GM04504 (cell line): ENCODE measurements around the gene KLF7.

Experiments used
- DNase-seq: peaks from one replicate; pipeline ENCODE4 v3.0.0-alpha.2; 2012; ENCODE audit warnings: low read depth

KLF7 gene

DNA sequence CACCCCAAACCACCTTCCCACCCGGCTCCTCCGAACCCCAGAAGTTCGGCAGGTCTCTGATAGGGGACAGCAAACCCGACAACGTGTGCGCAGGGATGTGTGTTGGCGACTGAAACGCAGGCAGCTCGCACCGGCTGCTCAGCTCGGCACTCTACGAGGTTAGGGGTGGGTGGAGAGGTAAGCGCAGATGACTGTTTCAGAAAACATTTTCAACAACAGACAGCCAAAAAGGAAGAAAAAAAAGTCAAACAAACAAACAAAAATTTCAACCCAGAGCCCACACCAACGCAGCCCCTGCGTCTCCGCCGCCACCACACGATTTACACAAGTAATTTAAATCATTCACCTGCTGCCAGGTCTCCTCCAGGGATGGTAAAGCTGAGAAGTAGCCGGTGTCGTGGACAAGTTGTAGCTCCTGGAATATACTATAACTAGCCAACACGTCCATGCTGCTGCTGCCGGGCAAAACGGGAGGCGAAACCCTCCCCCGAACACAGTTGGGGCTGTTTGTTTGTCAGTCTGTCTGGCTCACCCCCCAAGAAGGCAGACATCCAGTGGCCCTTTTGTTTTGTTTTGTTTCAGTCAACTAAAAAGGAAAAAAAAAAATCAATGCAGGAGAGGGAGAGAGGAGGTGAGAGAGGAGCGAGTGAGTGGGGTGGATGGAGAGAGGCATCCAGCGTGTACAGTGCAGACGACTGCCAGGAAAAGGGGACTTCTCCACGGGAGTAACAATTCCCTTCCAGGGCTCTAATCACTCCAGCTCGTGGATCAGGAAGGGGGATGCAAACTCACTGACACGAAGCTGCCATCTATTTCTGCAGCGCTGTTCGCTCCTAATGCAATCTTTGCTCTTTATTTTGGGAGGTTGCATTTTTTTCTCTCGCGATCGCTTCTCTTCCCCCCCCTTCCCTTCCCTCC is at the start of gene KLF7:
TSS of gene KLF7 (minus strand) at position 828 of the 918 bp plus-strand sequence. CDS start at position 448, 380 bp downstream.
- no peak for DNase-seq

GRCh38 chr2:207215308-207215707 is 49.6 kb upstream of the KLF7 start:
- no peak for DNase-seq

DNA sequence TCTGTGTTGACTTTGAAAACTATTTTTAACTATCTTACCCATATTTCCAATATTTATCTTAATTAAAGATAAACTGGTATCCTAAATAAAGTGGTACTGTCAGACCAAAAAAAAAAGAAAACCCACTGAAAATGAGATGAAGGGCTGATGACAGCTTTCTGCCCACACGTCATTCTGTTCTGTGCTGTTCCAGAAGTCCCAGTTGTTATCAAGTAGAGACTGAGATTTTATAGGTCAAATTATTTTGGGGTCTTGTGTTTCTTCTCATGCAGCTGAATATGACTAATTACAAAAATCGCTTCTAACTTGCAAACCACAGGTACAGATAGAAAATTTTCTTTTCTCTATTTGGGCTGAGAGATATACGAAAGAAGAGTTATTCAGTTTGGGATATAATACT is 48.7 kb upstream of the KLF7 start:
- no peak for DNase-seq

DNA sequence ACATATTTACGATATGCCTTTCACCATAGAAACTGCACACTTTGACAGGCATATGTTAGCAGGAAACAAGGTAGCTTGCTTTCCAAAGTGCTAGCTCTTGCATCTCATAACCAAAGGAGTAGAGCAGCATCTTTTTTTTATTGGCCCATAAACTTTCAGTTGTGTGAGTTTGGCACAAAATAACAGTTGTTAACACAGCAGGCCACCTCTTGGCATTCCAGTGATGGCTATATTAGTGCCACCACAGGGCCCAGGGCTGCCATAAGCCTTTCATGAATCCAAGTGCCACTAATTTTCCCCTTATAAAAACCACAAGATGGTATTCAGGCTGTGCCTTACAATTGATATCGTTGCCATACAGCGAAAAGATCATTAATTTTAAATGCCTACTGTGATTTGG is 40.3 kb upstream of the KLF7 start:
- no peak for DNase-seq

DNA sequence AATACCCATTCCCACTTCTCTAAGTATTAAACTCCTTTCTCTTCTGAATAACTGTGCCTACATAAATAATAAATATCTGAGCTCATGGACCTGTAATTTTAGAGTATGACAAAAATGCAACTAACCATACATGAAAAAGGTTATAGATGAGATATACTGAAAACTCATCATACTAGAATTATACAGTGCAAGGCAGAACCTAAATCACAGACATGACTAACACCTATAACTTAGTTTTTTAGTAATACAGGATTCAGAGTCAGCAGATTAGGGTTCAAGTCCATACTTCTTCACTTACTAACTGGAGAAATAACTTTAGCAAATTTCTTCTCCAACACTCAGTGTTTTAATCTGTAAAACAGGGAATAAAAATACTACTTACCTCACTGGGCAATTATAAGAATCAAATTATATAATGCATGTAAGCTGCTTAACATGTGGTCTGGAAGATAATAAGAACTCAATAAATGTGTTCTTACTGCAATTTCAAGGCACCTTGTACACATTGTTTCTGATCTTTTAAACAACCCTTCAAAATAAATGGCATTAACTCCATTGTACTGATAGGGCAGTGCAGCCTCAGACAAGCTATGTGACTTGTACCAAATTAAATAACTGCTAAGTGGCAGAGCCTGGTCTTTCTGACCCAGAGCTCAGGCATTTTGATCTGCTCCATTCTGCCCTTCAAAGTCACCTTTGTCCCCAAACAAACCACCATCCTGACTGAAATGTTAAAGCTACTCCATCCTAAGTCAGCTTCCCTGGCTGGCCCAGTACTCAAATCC is 39.6 kb upstream of the KLF7 start:
- DNase-seq = no peak

- DNase-seq = no peak
These were observed 37.3 kb upstream of the KLF7 start for GRCh38 chr2:207203056-207203455.

GRCh38 chr2:207202645-207203044 is 36.9 kb upstream of the KLF7 start:
- no peak for DNase-seq

- DNase-seq = no peak
These were observed 35.7 kb upstream of the KLF7 start for GRCh38 chr2:207201416-207201815.

DNA sequence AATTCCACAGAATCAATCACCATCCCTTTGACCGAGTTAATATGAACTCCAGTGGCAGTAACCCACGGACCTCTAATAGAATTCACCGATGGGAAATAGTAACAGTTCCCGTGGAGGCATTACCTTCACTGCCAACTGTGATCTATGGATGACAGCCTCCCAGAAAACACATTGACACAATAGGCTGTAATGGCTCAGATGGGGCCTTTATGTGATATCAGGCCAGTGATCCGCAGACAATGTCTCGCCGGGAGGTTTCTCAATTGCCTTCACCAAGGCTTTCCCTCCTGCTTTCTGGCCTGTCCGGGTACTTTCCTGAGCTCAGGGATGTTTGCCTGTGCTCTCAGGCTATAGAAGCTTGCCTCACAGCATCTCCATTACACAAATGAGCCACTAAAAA is 34.4 kb upstream of the KLF7 start:
- DNase-seq = no peak

- DNase-seq = no peak
These were observed 28.3 kb upstream of the KLF7 start for GRCh38 chr2:207194028-207194427.

GRCh38 chr2:207188626-207189419 is 23.1 kb upstream of the KLF7 start:
- DNase-seq = no peak

DNA sequence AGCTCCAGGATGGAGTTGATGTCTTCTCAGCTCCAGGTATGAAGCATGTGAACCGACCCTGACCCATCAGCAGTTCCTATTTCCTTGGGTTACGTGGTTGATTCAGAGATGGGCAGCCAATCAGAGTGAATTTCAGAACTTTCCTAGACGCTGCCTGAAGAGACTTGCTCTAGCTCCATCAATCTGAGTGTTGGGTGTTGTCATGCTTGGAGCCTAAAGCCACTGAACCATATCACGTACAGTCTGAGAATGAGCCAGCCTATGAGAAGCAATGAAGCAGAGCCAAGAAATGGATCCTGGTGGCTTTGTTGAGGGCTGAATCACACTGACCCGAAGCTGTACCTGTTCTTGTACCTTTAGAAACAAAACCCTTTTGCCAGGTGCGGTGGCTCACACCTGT is 19.6 kb upstream of the KLF7 start:
- DNase-seq = no peak

DNA sequence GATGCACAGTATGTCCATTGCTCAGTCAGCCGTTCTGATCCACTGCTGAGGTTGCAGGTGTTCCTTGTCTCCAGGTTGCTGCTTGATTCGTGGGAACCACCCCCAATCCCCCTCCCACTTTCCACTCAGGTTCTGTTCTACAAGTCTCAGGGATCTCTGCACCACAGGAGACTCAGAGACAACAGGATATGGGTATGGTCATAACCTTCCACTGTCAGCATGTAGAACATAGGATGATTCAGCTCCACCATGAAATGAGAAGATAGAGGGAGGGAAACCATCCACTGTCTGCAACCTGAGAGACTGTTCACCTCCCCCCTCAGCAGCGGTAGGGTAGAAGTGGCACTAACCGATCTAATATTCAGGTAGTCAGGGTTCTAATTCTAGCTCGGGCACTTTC is 19.0 kb upstream of the KLF7 start:
- no peak for DNase-seq

- no peak for DNase-seq
These were observed 18.6 kb upstream of the KLF7 start for GRCh38 chr2:207184348-207184747.

- no peak for DNase-seq
These were observed 17.8 kb upstream of the KLF7 start for GRCh38 chr2:207183506-207183905.

- DNase-seq = no peak
These were observed 17.2 kb upstream of the KLF7 start for GRCh38 chr2:207182911-207183310.

DNA sequence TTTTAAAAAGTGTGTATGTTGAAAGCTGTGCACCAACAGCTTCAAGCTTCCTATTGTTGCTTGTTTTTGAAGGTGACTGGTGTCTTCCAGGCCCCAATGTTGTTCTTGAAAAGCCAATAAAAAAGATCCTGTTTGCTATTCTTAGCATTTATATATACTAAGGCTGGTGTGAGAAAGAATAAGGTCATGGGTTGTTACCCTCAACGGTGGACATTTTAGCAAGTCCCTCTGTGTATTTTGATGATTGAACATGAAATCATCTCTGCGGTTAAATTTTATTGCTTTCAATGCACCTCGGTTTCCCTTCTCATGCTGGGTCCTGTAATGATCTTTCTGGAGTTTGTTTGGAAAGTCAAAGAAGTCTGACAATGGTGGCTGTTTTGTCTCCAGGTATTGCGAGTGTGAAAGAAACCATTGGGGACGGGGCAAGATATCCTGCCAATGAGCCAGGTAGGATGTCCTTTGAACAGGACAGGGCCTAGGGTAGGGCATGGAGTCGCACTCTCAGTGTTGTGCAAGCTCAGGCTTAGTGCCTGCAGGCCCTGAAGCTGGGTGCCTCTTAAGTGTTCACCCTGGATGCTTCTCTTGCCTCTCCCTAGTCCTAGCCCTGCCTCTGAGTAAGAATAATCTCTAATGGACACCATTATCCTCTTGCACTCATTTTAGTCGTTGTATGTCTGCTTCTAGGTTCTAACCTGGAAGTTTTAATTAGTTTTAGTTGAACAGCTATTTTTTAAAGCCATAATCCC is 16.0 kb upstream of the KLF7 start:
- DNase-seq = no peak

GRCh38 chr2:207180741-207181140 is 15.0 kb upstream of the KLF7 start:
- no peak for DNase-seq

DNA sequence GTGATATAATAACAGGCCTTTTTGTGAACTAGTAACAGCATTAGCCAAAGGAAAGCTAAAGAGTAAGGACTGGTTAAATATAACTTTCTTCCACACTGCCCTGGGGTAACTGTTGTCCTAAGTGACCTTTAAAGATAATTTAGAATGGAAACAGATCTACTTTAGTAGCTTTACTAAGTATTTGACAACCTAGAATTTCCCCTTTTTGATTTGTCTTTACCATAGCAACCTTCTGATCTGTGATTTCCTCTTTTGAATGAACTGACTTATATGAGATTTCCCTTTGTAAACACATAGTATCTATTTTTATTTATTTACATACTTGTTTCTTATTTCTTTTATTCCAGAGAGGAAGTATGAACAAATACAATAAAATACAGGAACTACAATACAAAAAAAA is 10.5 kb upstream of the KLF7 start:
- no peak for DNase-seq

DNA sequence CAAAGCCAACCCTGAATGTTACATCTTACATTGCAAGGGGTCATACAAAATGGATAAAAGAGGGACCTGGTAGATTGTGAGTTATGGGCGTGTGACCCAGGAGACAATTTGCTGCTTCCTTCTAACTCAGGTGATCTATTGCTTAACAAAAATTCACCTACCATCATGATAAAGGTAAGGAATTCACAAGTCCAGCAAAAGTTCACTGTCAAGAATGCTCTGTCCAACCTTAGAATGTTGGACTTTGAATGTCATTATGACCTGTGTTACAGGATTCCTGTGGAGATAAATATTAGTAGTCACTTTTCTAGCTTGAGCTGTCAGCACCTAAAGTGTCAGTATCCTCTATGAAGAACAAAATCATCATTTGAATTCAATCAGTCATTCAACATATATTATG is 7.9 kb upstream of the KLF7 start:
- DNase-seq = no peak

DNA sequence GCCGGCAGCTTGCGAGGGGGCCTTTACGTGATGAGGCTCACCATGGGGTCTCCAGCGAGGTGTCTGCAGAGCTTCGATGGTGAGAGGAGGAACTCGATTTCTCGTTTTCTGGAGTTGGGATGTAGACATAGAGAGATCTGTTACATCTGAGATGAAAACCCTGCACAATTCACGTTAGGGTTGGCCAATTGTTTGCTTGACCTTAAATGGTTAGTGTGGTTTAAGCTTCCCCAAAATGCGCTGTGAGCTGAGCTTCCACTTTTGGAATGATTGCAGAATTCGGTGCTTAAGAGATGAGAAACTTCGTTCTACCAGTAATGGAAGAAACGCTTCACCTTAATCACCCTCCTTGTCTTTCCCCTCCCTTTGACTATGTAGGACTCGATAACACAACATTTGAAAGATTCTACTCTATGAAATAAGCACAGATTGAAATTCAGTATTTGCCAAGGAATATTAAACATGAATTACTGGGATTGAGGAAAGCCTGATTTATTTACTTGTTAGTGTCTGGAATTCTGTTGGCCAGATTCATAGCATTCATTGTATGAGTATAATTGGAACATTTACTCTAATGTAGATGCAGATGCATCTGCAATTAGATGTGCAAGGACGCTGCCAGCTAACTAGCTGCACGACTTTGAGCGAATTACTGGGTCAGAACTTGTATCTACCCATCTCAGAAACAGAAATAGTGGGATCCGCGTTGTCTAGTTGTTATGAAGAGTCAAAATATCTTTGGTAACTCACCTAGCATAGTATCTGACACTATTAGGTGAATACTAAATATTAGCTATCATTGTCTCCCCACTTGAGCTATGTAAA is 1.6 kb upstream of the KLF7 start:
- no peak for DNase-seq
